HepG2 (cell line): ENCODE measurements around the gene TUBB4B. TPM values are rescaled to one million over a fixed set of nuclear protein-coding genes. Genes with fewer than 3 reads are reported as not detected.

Source experiments
- ATAC-seq: fragments of 200-7000 bp; cut with Tn5 transposase; 3 replicates; pipeline ENCODE4 v1.9.1; 2020; ENCODE audit warnings: mild to moderate bottlenecking, moderate library complexity
- BruUV-seq: library from RNA; stranded (reverse); fragments of 400-500 nt; replicated peaks from 2 replicates; lab custom pipeline; 2021; lab: Mats Ljungman, UMichigan
- CTCF ChIA-PET: fragments of 300-600 bp; formaldehyde crosslinking; extraction: SDS; loops from one replicate; lab custom pipeline; 2021; ENCODE audit warnings: low total read pairs, inconsistent platforms, low intra/inter-chr PET ratio; lab: Yijun Ruan, JAX
- POLR2A ChIA-PET: fragments of 350-600 bp; sonication (Branson Sonifier 250); formaldehyde crosslinking; loops from one replicate; lab custom pipeline; 2020; ENCODE audit warnings: antibody characterized with exemption, inconsistent platforms; lab: Yijun Ruan, JAX
- DNase-seq: peaks from one replicate; pipeline ENCODE4 v3.0.0-alpha.2; 2015; ENCODE audit warnings: low spot score
- FAIRE-seq: peaks from 3 replicates; lab custom pipeline; 2011; peaks lifted over from hg19 to GRCh38; lab: Jason Lieb, UNC
- H2AFZ ChIP-seq: one replicate; pipeline ENCODE4 v1.6.1; 2011; ENCODE audit warnings: low read length, inconsistent platforms
- H3K27ac ChIP-seq: fragments of 300-600 bp; 3 replicates; pipeline ENCODE4 v1.8.0; 2011; ENCODE audit warnings: mixed run types, mild to moderate bottlenecking, mixed read lengths, low read length, inconsistent platforms; ENCODE audit not compliant: insufficient read depth; ENCODE audit errors: extremely low read length
- H3K27me3 ChIP-seq, 2 experiments: fragments of 200-600 bp in 1 of 2; 2 replicates in 1 of 2; 3 replicates in 1 of 2; pipeline versions ENCODE4 v1.6.0 to v1.8.0; 2011; ENCODE audit warnings: low read length in 2 of 2, mild to moderate bottlenecking in 2 of 2, moderate library complexity in 2 of 2, inconsistent platforms in 1 of 2; ENCODE audit not compliant: insufficient read depth in 2 of 2, control insufficient read depth in 1 of 2
- H3K36me3 ChIP-seq, 2 experiments: fragments of 200-600 bp in 1 of 2; replicated peaks in 1 of 2; 2 replicates in 1 of 2; 3 replicates in 1 of 2; pipeline versions ENCODE4 v1.5.1 to v1.8.0; 2011; ENCODE audit warnings: low read length in 2 of 2, inconsistent platforms in 1 of 2; ENCODE audit not compliant: insufficient read depth in 2 of 2, control insufficient read depth in 1 of 2
- H3K4me1 ChIP-seq: 2 replicates; pipeline ENCODE4 v1.5.1; 2012; ENCODE audit warnings: low read length, inconsistent platforms; ENCODE audit not compliant: insufficient read depth
- H3K4me2 ChIP-seq: 2 replicates; pipeline ENCODE4 v1.6.0; 2011; ENCODE audit warnings: low read depth, low read length, inconsistent platforms
- H3K4me3 ChIP-seq, 3 experiments: fragments of 200-600 bp in 1 of 3; sonication (generic), shearing (Covaris generic) in 1 of 3; replicated peaks in 1 of 3; 2 replicates each; pipeline ENCODE4 v1.5.1; 2011 to 2016; ENCODE audit warnings: low read length in 3 of 3, inconsistent platforms in 2 of 3, low read depth in 2 of 3, mild to moderate bottlenecking in 2 of 3, control low read depth in 1 of 3, mixed read lengths in 1 of 3; ENCODE audit not compliant: insufficient read depth in 1 of 3
- H3K79me2 ChIP-seq: one replicate; pipeline ENCODE4 v1.6.1; 2011; ENCODE audit warnings: low read length, inconsistent platforms; ENCODE audit not compliant: insufficient read depth
- H3K9ac ChIP-seq: 2 replicates; pipeline ENCODE4 v1.6.0; 2011; ENCODE audit warnings: mild to moderate bottlenecking, low read depth, low read length, inconsistent platforms; ENCODE audit not compliant: insufficient read depth
- H3K9me3 ChIP-seq: 2 replicates; pipeline ENCODE4 v1.5.1; 2012; ENCODE audit warnings: mild to moderate bottlenecking, low read length
- H4K20me1 ChIP-seq: 2 replicates; pipeline ENCODE4 v1.6.0; 2011; ENCODE audit warnings: inconsistent platforms, mild to moderate bottlenecking, low read length, moderate library complexity; ENCODE audit not compliant: insufficient read depth
- AGO2 ChIP-seq: fragments of 200-400 bp; formaldehyde crosslinking; optimal IDR thresholded peaks from 2 replicates; pipeline ENCODE3; 2017; ENCODE audit warnings: mild to moderate bottlenecking, low read depth, low read length, moderate library complexity
- HNF4A ChIP-seq: sonication (generic); formaldehyde crosslinking; IDR thresholded peaks from 2 replicates; pipeline ENCODE4 v1.4.0; 2020; ENCODE audit warnings: missing genetic modification reagents
- KLF11 ChIP-seq: IDR thresholded peaks from 2 replicates; pipeline ENCODE4 v1.6.1; 2016; ENCODE audit warnings: missing compliant biosample characterization
- LRRFIP1 ChIP-seq: sonication (generic); formaldehyde crosslinking; conservative IDR thresholded peaks from 2 replicates; pipeline ENCODE4 v1.4.0; 2020; ENCODE audit warnings: missing genetic modification reagents
- ZNF7 ChIP-seq: IDR thresholded peaks from 2 replicates; pipeline ENCODE4 v1.6.1; 2016; ENCODE audit warnings: missing biosample characterization, missing genetic modification reagents
- ZNF761 ChIP-seq: sonication (generic); formaldehyde crosslinking; conservative IDR thresholded peaks from 2 replicates; pipeline ENCODE4 v1.4.0; 2020; ENCODE audit warnings: mild to moderate bottlenecking, missing genetic modification reagents
- WGBS: methylation state at CpG from one replicate; pipeline ENCODE4 v1.1.6; 2017; ENCODE audit warnings: low lambda C conversion rate; 5-methylcytosine and 5-hydroxymethylcytosine counted together
- in situ Hi-C: cut with HindIII; loops from 2 replicates; pipeline ENCODE4 v1.10.0; 2017; ENCODE audit warnings: low pct_unique_long_range_greater_than_20kb; ENCODE audit not compliant: extremely low pct_ligation_motif_present
- intact Hi-C: fragments of 100-400 bp; cut with micrococcal nuclease; formaldehyde crosslinking; loops from one replicate; pipeline ENCODE4 v1.10.0; 2022; ENCODE audit not compliant: unreplicated experiment
- polyA plus RNA-seq, 8 experiments: library from polyadenylated mRNA; depleted of rRNA in 3 of 8; stranded (reverse) in 7 of 8; unstranded in 1 of 8; fragments of >200 nt; fragmentation: Illumina TruSeq in 4 of 8; extraction: Trizol in 4 of 8; gene quantifications; 2 replicates each; pipeline versions ENCODE4 v1.2.1 to v1.2.3, GENCODE V29; 2011 to 2016; ENCODE audit warnings: low read depth in 4 of 8, missing spikeins in 1 of 8, mixed read lengths in 1 of 8; ENCODE audit not compliant: insufficient read depth in 1 of 8
- total RNA-seq, 5 experiments: library from RNA; depleted of rRNA; stranded (reverse); fragments of >200 nt; fragmentation: Illumina TruSeq; extraction: Trizol; gene quantifications; 2 replicates each; pipeline ENCODE4 v1.2.3, GENCODE V29; 2016; ENCODE audit warnings: low read depth in 1 of 5

Gene TUBB4B
- total and polyA plus RNA-seq, 2 of the 13 experiments (the other 11 are each of a cell fraction or from before 2014, with no cell fraction given) = 182 to 412 TPM

- Histone ChIP-seq H3K9me3 (no peaks in the 10 kb centered on the region), H3K36me3 (peaks cover 9 to 16% of the 10 kb centered on the region in 2 experiments; a peak in 4 of 5 replicates)
- in situ Hi-C loops = no loop called here
These were observed 22.4 kb downstream of the TUBB4B start for GRCh38 chr9:137263506-137263905.

GRCh38 chr9:137264067-137264466, 23.0 kb downstream of the TUBB4B start:
- no peak overlapping the region for H3K9ac ChIP-seq
- intact Hi-C loops = no loop called here
- no peak for ATAC-seq
- H3K4me2 ChIP-seq = no peak overlapping the region
- peaks cover 19% of the 10 kb centered on the region for H3K4me1 ChIP-seq
- no peak overlapping the region for H3K4me3 ChIP-seq
- no TSS peak for BruUV-seq
- no peaks in the 10 kb centered on the region for H3K79me2 ChIP-seq
- WGBS = 97% methylated on average over 15 of the region's 22 CpGs
- FAIRE-seq = no peak
- in situ Hi-C loops = no loop called here
- no peak for DNase-seq
- no peaks in the 10 kb centered on the region for H3K9me3 ChIP-seq
- H3K27me3 ChIP-seq = no peaks in the 10 kb centered on the region
- H2AFZ ChIP-seq = no peak overlapping the region
- H4K20me1 ChIP-seq = no peaks in the 10 kb centered on the region; the same call in 1 of the 2 replicates
- H3K36me3 ChIP-seq = peaks cover 12 to 16% of the 10 kb centered on the region in 2 experiments; a peak in 3 of 5 replicates
- no peak for TF ChIP-seq KLF11 (CRISPR knock-in tag)
- TF ChIP-seq LRRFIP1 (CRISPR knock-in tag) = no peak
- no peak for TF ChIP-seq ZNF7 (CRISPR knock-in tag)
- TF ChIP-seq AGO2 = peak; percentile 24
- ChIA-PET CTCF (no interaction called here), POLR2A (interaction anchor here (0.9 kb wide), 1 partner anchor 23 kb away, joined by 4 read pairs; the partner anchor contains the start of gene TUBB4B)
- no peak overlapping the region for H3K27ac ChIP-seq

More at GRCh38 chr9:137263506-137263905, 22.4 kb downstream of the TUBB4B start:
- no peaks in the 10 kb centered on the region for H3K79me2 ChIP-seq
- POLR2A ChIA-PET = interaction anchor here (0.9 kb wide), 1 partner anchor 22 kb away, joined by 4 read pairs; the partner anchor contains the start of gene TUBB4B
- H3K4me1 ChIP-seq = peaks cover 14% of the 10 kb centered on the region
- ATAC-seq (no peak), DNase-seq (no peak), FAIRE-seq (no peak)
- H3K9ac ChIP-seq = no peak overlapping the region
- no peak overlapping the region for H3K4me2 ChIP-seq
- intact Hi-C loops = no loop called here
- no peak overlapping the region for H3K27ac ChIP-seq
- whole genome bisulfite sequencing = 68% methylated on average over 10 of the region's 10 CpGs
- no peaks in the 10 kb centered on the region for H3K27me3 ChIP-seq
- H2AFZ ChIP-seq = no peak overlapping the region
- BruUV-seq = no TSS peak
- 0 out of 2 replicates have a peak, but pooled peaks have one; percentile 32 for TF ChIP-seq HNF4A (CRISPR knock-in tag)
- no peak for TF ChIP-seq ZNF761
- CTCF ChIA-PET = interaction anchor here (2.1 kb wide), 1 partner anchor 27 kb away, joined by 13 read pairs; no protein-coding TSS in a partner anchor
- H3K4me3 ChIP-seq = no peak overlapping the region
- no peaks in the 10 kb centered on the region; the same call in 1 of the 2 replicates for H4K20me1 ChIP-seq
